MV-4-11 (cell line): ENCODE data around the gene AURKA.
"Not testable (repeated sequence)": the region's sequence is repeated elsewhere in the genome, so short reads cannot be mapped to it uniquely, and the experiment has no call there.

Source experiments
- DNase-seq: peaks from one replicate; lab custom pipeline; 2025; lab: John Stamatoyannopoulos, UW

Gene AURKA

GRCh38 chr20:56391596-56392131, 351 bp downstream of the AURKA start:
- DNase-seq = no peak

- DNase-seq = peak; percentile 30
These were observed 978 bp downstream of the AURKA start for GRCh38 chr20:56391037-56391436.

- DNase-seq = not testable (repeated sequence)
These were observed 1.6 kb downstream of the AURKA start for GRCh38 chr20:56390396-56390795.

- no peak for DNase-seq
These were observed 2.2 kb downstream of the AURKA start for GRCh38 chr20:56389807-56390206.

- DNase-seq = no peak
These were observed 3.1 kb downstream of the AURKA start for GRCh38 chr20:56388882-56389281.

- no peak for DNase-seq
These were observed 5.8 kb downstream of the AURKA start for GRCh38 chr20:56386219-56386618.

GRCh38 chr20:56385130-56385529, 6.9 kb downstream of the AURKA start:
- no peak for DNase-seq

- no peak for DNase-seq
These were observed 8.7 kb downstream of the AURKA start for GRCh38 chr20:56383334-56383733.

- DNase-seq = no peak
These were observed 9.3 kb downstream of the AURKA start for GRCh38 chr20:56382696-56383095.

- no peak for DNase-seq
These were observed 10.5 kb downstream of the AURKA start for GRCh38 chr20:56381501-56381900.

- no peak for DNase-seq
These were observed 11.6 kb downstream of the AURKA start for GRCh38 chr20:56380375-56380774.

- no peak for DNase-seq
These were observed 13.6 kb downstream of the AURKA start for GRCh38 chr20:56378386-56378785.

GRCh38 chr20:56376331-56376730, 15.7 kb downstream of the AURKA start:
- DNase-seq = no peak

- DNase-seq = peak; percentile 99
These were observed 18.1 kb downstream of the AURKA start for GRCh38 chr20:56373942-56374341.

- DNase-seq = no peak
These were observed 19.2 kb downstream of the AURKA start for GRCh38 chr20:56372850-56373249.

- DNase-seq = peak; percentile 22
These were observed 20.0 kb downstream of the AURKA start for GRCh38 chr20:56371977-56372376.

GRCh38 chr20:56369179-56369578, 22.8 kb downstream of the AURKA start:
- DNase-seq = no peak

- DNase-seq = no peak
These were observed 23.5 kb downstream of the AURKA start for GRCh38 chr20:56368351-56369134.

- no peak for DNase-seq
These were observed 28.5 kb downstream of the AURKA start for GRCh38 chr20:56363491-56363890.

GRCh38 chr20:56362833-56363413, 29.1 kb downstream of the AURKA start:
- no peak for DNase-seq

GRCh38 chr20:56361900-56362299, 30.1 kb downstream of the AURKA start:
- DNase-seq = no peak

- no peak for DNase-seq
These were observed 31.2 kb downstream of the AURKA start for GRCh38 chr20:56360908-56361205.

GRCh38 chr20:56360133-56360907, 31.7 kb downstream of the AURKA start:
- DNase-seq = no peak
